IMR-90 (cell line): ENCODE measurements around the gene MALAT1. TPM values are rescaled to one million over a fixed set of nuclear protein-coding genes. Genes with fewer than 3 reads are reported as not detected.

ENCODE experiments used
- ATAC-seq: fragments of 200-7000 bp; cut with Tn5 transposase; 2 replicates; pipeline ENCODE4 v1.9.1; 2020; ENCODE audit warnings: low read depth, mild to moderate bottlenecking, moderate library complexity
- BruUV-seq: library from RNA; stranded (reverse); fragments of 400-500 nt; replicated peaks from 2 replicates; lab custom pipeline; 2021; lab: Mats Ljungman, UMichigan
- CTCF ChIA-PET: fragments of 300-600 bp; formaldehyde crosslinking; extraction: SDS; loops from one replicate; lab custom pipeline; 2021; ENCODE audit warnings: antibody characterized with exemption; lab: Yijun Ruan, JAX
- POLR2A ChIA-PET: fragments of 300-600 bp; sonication (Branson Sonifier 250); formaldehyde crosslinking; loops from one replicate; lab custom pipeline; 2022; ENCODE audit warnings: antibody characterized with exemption; ENCODE audit not compliant: unreplicated experiment; lab: Charles Lee
- DNase-seq: peaks from one replicate; pipeline ENCODE4 v3.0.0; 2013
- H2AFZ ChIP-seq: replicated peaks from 2 replicates; pipeline ENCODE3; 2013; ENCODE audit warnings: low read length, mild to moderate bottlenecking; ENCODE audit not compliant: poor library complexity
- H2AK5ac ChIP-seq: 2 replicates; pipeline ENCODE4 v1.6.1; 2013; ENCODE audit warnings: low read depth, low read length, inconsistent platforms
- H2AK9ac ChIP-seq: replicated peaks from 2 replicates; pipeline ENCODE3; 2013; ENCODE audit warnings: mild to moderate bottlenecking, low read depth, low read length, moderate library complexity; ENCODE audit not compliant: poor library complexity
- H2BK120ac ChIP-seq: 2 replicates; pipeline ENCODE4 v1.6.1; 2013; ENCODE audit warnings: low read depth, low read length, inconsistent platforms
- H2BK15ac ChIP-seq: 3 replicates; pipeline ENCODE4 v1.6.1; 2013; ENCODE audit warnings: low read depth, low read length, inconsistent platforms
- H2BK20ac ChIP-seq: 2 replicates; pipeline ENCODE4 v1.6.1; 2013; ENCODE audit warnings: low read depth, mild to moderate bottlenecking, inconsistent platforms, low read length, moderate library complexity
- H2BK5ac ChIP-seq: 2 replicates; pipeline ENCODE4 v1.6.1; 2013; ENCODE audit warnings: mild to moderate bottlenecking, low read depth, low read length, inconsistent platforms; ENCODE audit not compliant: poor library complexity, severe bottlenecking
- H3K14ac ChIP-seq: replicated peaks from 2 replicates; pipeline ENCODE4 v1.6.1; 2013; ENCODE audit warnings: low read depth, low read length, inconsistent platforms
- H3K18ac ChIP-seq: 2 replicates; pipeline ENCODE4 v1.6.1; 2013; ENCODE audit warnings: low read depth, low read length, control low read depth
- H3K23ac ChIP-seq: 2 replicates; pipeline ENCODE4 v1.6.1; 2013; ENCODE audit warnings: low read depth, low read length, inconsistent platforms
- H3K27ac ChIP-seq: 2 replicates; pipeline ENCODE4 v1.5.1; 2013; ENCODE audit warnings: mild to moderate bottlenecking, control low read depth, low read length; ENCODE audit not compliant: insufficient read depth
- H3K27me3 ChIP-seq: 2 replicates; pipeline ENCODE4 v1.6.1; 2013; ENCODE audit warnings: low read length; ENCODE audit not compliant: control insufficient read depth, insufficient read depth
- H3K36me3 ChIP-seq: 2 replicates; pipeline ENCODE4 v1.6.1; 2013; ENCODE audit warnings: low read length, mixed read lengths; ENCODE audit not compliant: control insufficient read depth, insufficient read depth
- H3K4ac ChIP-seq: 2 replicates; pipeline ENCODE4 v1.6.1; 2013; ENCODE audit warnings: low read depth, low read length, inconsistent platforms
- H3K4me1 ChIP-seq: 2 replicates; pipeline ENCODE4 v1.6.1; 2013; ENCODE audit warnings: low read length, mixed read lengths; ENCODE audit not compliant: control insufficient read depth, insufficient read depth
- H3K4me2 ChIP-seq: 2 replicates; pipeline ENCODE4 v1.6.1; 2013; ENCODE audit warnings: low read depth, mild to moderate bottlenecking, control low read depth, low read length, moderate library complexity
- H3K4me3 ChIP-seq: 2 replicates; pipeline ENCODE4 v1.5.1; 2013; ENCODE audit warnings: low read depth, mild to moderate bottlenecking, control low read depth, low read length, moderate library complexity; ENCODE audit not compliant: insufficient read depth
- H3K56ac ChIP-seq: 2 replicates; pipeline ENCODE4 v1.6.1; 2013; ENCODE audit warnings: low read length, inconsistent platforms; ENCODE audit not compliant: insufficient read depth; ENCODE audit errors: extremely low read depth
- H3K79me1 ChIP-seq, 2 experiments: 2 replicates each; pipeline ENCODE4 v1.6.1; 2013; ENCODE audit warnings: low read length in 2 of 2, inconsistent platforms in 1 of 2, low read depth in 1 of 2
- H3K9ac ChIP-seq: 2 replicates; pipeline ENCODE4 v1.6.1; 2013; ENCODE audit warnings: low read depth, low read length, control low read depth
- H3K9me1 ChIP-seq: 2 replicates; pipeline ENCODE4 v1.6.1; 2013; ENCODE audit warnings: low read length, inconsistent platforms; ENCODE audit not compliant: insufficient read depth
- H3K9me3 ChIP-seq: 2 replicates; pipeline ENCODE4 v1.6.1; 2013; ENCODE audit warnings: low read length; ENCODE audit not compliant: control insufficient read depth, insufficient read depth
- H4K20me1 ChIP-seq: 2 replicates; pipeline ENCODE4 v1.6.1; 2013; ENCODE audit warnings: low read length, inconsistent platforms; ENCODE audit not compliant: insufficient read depth
- H4K5ac ChIP-seq: 2 replicates; pipeline ENCODE4 v1.6.1; 2013; ENCODE audit warnings: mild to moderate bottlenecking, low read depth, low read length, control low read depth
- H4K8ac ChIP-seq, 2 experiments: 2 replicates each; pipeline ENCODE4 v1.6.1; 2013; ENCODE audit warnings: low read depth in 2 of 2, low read length in 2 of 2, control low read depth in 1 of 2, inconsistent platforms in 1 of 2
- H4K91ac ChIP-seq: 2 replicates; pipeline ENCODE4 v1.6.1; 2013; ENCODE audit warnings: low read depth, low read length, inconsistent platforms; ENCODE audit not compliant: insufficient read depth
- BHLHE40 ChIP-seq: fragments of 150-350 bp; IDR thresholded peaks from 2 replicates; pipeline ENCODE4 v1.6.1; 2016; ENCODE audit warnings: mild to moderate bottlenecking, low read depth, low read length
- CTCF ChIP-seq: conservative IDR thresholded peaks from 2 replicates; pipeline ENCODE4 v1.5.1; 2012; ENCODE audit warnings: mild to moderate bottlenecking, low read depth, low read length, improper control_type of control experiment
- MAZ ChIP-seq: IDR thresholded peaks from 2 replicates; pipeline ENCODE4 v1.6.1; 2012; ENCODE audit warnings: low read depth, mild to moderate bottlenecking, low read length, improper control_type of control experiment, moderate library complexity, borderline replicate concordance
- NFE2L2 ChIP-seq: fragments of 150-350 bp; IDR thresholded peaks from 2 replicates; pipeline ENCODE4 v1.6.1; 2016; ENCODE audit warnings: low read depth, mild to moderate bottlenecking, low read length
- POLR2A ChIP-seq: IDR thresholded peaks from 2 replicates; pipeline ENCODE4 v1.6.1; 2012; ENCODE audit warnings: mild to moderate bottlenecking, low read depth, low read length
- RAD21 ChIP-seq: IDR thresholded peaks from 2 replicates; pipeline ENCODE4 v1.6.1; 2012; ENCODE audit warnings: low read length, improper control_type of control experiment
- RFX5 ChIP-seq: IDR thresholded peaks from 2 replicates; pipeline ENCODE4 v1.8.0; 2012; ENCODE audit warnings: low read depth, mild to moderate bottlenecking, low read length, moderate library complexity
- SMC3 ChIP-seq: fragments of 150-350 bp; IDR thresholded peaks from 2 replicates; pipeline ENCODE4 v1.6.1; 2016; ENCODE audit warnings: low read depth, mild to moderate bottlenecking, antibody characterized with exemption, low read length, moderate library complexity
- WGBS, 2 experiments: methylation state at CpG; one replicate each; pipeline versions ENCODE4 v1.1.5 to v1.1.7; 2013; ENCODE audit warnings: missing lambda C conversion rate in 2 of 2; ENCODE audit not compliant: insufficient read length in 1 of 2; ENCODE audit errors: extremely low coverage in 2 of 2; 5-methylcytosine and 5-hydroxymethylcytosine counted together
- dilution Hi-C: fragments of 300-500 bp; cut with HindIII; formaldehyde crosslinking; loops from one replicate; pipeline ENCODE4 v1.14.3; 2018; ENCODE audit warnings: low sequenced_read_pairs; ENCODE audit not compliant: unreplicated experiment
- in situ Hi-C: fragments of 300-500 bp; cut with MboI; formaldehyde crosslinking; loops from 3 replicates; pipeline ENCODE4 v1.14.3; 2019; ENCODE audit warnings: low sequenced_read_pairs, inconsistent platforms, mixed read lengths
- intact Hi-C: fragments of 100-400 bp; cut with micrococcal nuclease; formaldehyde crosslinking; loops from 2 replicates; pipeline ENCODE4 v1.10.0; 2022
- polyA plus RNA-seq, 3 experiments: library from polyadenylated mRNA; depleted of rRNA; stranded (reverse); fragments of >200 nt; gene quantifications; 2 replicates each; pipeline ENCODE4 v1.2.3, GENCODE V29; 2012; ENCODE audit warnings: low replicate concordance in 1 of 3
- total RNA-seq: library from RNA; depleted of rRNA; stranded (reverse); fragments of >200 nt; gene quantifications from 2 replicates; pipeline ENCODE4 v1.2.3, GENCODE V29; 2012
- TF ChIP-seq, protein P1 (sequence below): fragments of 150-350 bp; IDR thresholded peaks from 2 replicates; pipeline ENCODE4 v1.6.1; 2017; ENCODE audit warnings: mild to moderate bottlenecking, antibody characterized with exemption, low read length, low read depth

Gene MALAT1
- total and polyA plus RNA-seq, 2 of the 4 experiments (the other 2 are of a cell fraction), result 636 to 3,569 TPM

GRCh38 chr11:65454696-65455456, 44.0 kb upstream of the MALAT1 start:
- peak overlapping the region; percentile 80 for H3K18ac ChIP-seq
- H2BK20ac ChIP-seq, result peak overlapping the region; percentile 71
- peak overlapping the region; percentile 61; the same call in 2 of the 3 replicates for H2BK15ac ChIP-seq
- peak overlapping the region; percentile 86 for H2BK120ac ChIP-seq
- no peaks in the 10 kb centered on the region for H3K27me3 ChIP-seq
- ChIA-PET POLR2A (interaction anchor here (0.5 to 1.0 kb wide), 5 partner anchors 34 to 61 kb away, joined by 3 to 9 read pairs (median 3); partner anchors contain the start of gene MALAT1), CTCF (no interaction called here)
- peak overlapping the region; percentile 61 for H3K4me3 ChIP-seq
- peak overlapping the region; percentile 83 for H3K27ac ChIP-seq
- H2AK5ac ChIP-seq, result peak overlapping the region; percentile 88
- H3K4ac ChIP-seq, result peak overlapping the region; percentile 96
- peak overlapping the region; percentile 95 for H2AK9ac ChIP-seq
- dilution Hi-C loops, result no loop called here
- peaks cover 11% of the 10 kb centered on the region for H4K20me1 ChIP-seq
- intact Hi-C loops, result loop anchor here (2.0 kb wide), 1 partner anchor 54 kb away; no protein-coding TSS in a partner anchor
- H3K4me1 ChIP-seq, result peaks cover 10% of the 10 kb centered on the region; the same call in 1 of the 2 replicates
- no peaks in the 10 kb centered on the region for H3K9me3 ChIP-seq
- peak overlapping the region; percentile 72 for H3K56ac ChIP-seq
- H4K91ac ChIP-seq, result peak overlapping the region; percentile 77
- H3K9ac ChIP-seq, result peak overlapping the region; percentile 81
- peak overlapping the region; percentile 78 for H4K5ac ChIP-seq
- H3K36me3 ChIP-seq, result no peaks in the 10 kb centered on the region
- peak; percentile 74 for DNase-seq
- H3K14ac ChIP-seq, result peak overlapping the region; percentile 96
- in situ Hi-C loops, result no loop called here
- no peak for TF ChIP-seq SMC3
- peak; percentile 14; the same call in 1 of the 2 replicates for TF ChIP-seq CTCF
- no peak for TF ChIP-seq RFX5
- peak; percentile 9; the same call in 1 of the 2 replicates for TF ChIP-seq MAZ
- TF ChIP-seq RAD21, result no peak
- TF ChIP-seq POLR2A, result peak; percentile 86
- TF ChIP-seq, protein P1, sequence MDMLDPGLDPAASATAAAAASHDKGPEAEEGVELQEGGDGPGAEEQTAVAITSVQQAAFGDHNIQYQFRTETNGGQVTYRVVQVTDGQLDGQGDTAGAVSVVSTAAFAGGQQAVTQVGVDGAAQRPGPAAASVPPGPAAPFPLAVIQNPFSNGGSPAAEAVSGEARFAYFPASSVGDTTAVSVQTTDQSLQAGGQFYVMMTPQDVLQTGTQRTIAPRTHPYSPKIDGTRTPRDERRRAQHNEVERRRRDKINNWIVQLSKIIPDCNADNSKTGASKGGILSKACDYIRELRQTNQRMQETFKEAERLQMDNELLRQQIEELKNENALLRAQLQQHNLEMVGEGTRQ, result peak; percentile 33
- TF ChIP-seq BHLHE40, result no peak
- no peak for TF ChIP-seq NFE2L2
- H2AFZ ChIP-seq, result peak overlapping the region; percentile 92
- ATAC-seq, result peak; percentile 94
- peaks cover 5 to 43% of the 10 kb centered on the region in 2 experiments; a peak in 3 of 4 replicates for H3K79me1 ChIP-seq
- WGBS, 2 experiments, result 16% methylated on average over 8 of the region's 47 CpGs; no CpG with 5 or more reads in 1 of the 2 experiments
- BruUV-seq, result TSS peak; percentile 96
- peak overlapping the region; percentile 32 to 93 for H4K8ac ChIP-seq
- H2BK5ac ChIP-seq, result peak overlapping the region; percentile 85
- H3K9me1 ChIP-seq, result peaks cover 6% of the 10 kb centered on the region; the same call in 1 of the 2 replicates
- H3K23ac ChIP-seq, result peak overlapping the region; percentile 97
- peak overlapping the region; percentile 97 for H3K4me2 ChIP-seq
